Mesenchymal stem cell (in vitro differentiated cells and primary cell): ENCODE data around the gene PLEKHA8.

ENCODE experiments used
- DNase-seq: peaks from one replicate; pipeline ENCODE4 v3.0.0-alpha.2; 2013
- H2AFZ ChIP-seq: one replicate; pipeline ENCODE4 v1.6.1; 2013; ENCODE audit warnings: low read depth, mild to moderate bottlenecking, control low read depth, inconsistent platforms, low read length, moderate library complexity
- H2AK5ac ChIP-seq: 2 replicates; pipeline ENCODE4 v1.6.1; 2013; ENCODE audit warnings: low read length, moderate library complexity, mild to moderate bottlenecking, inconsistent platforms; ENCODE audit not compliant: severe bottlenecking
- H2BK120ac ChIP-seq: one replicate; pipeline ENCODE4 v1.6.1; 2013; ENCODE audit warnings: low read depth, mild to moderate bottlenecking, inconsistent platforms, low read length, moderate library complexity
- H2BK12ac ChIP-seq, 2 experiments: one replicate each; pipeline ENCODE4 v1.6.1; 2013; ENCODE audit warnings: inconsistent platforms in 2 of 2, low read length in 2 of 2, mild to moderate bottlenecking in 2 of 2, moderate library complexity in 2 of 2, control low read depth in 1 of 2
- H2BK15ac ChIP-seq: one replicate; pipeline ENCODE4 v1.6.1; 2013; ENCODE audit warnings: mild to moderate bottlenecking, low read depth, inconsistent platforms; ENCODE audit not compliant: poor library complexity, severe bottlenecking
- H2BK5ac ChIP-seq: 2 replicates; pipeline ENCODE4 v1.6.1; 2013; ENCODE audit warnings: low read depth, mild to moderate bottlenecking, low read length, control low read depth, inconsistent platforms; ENCODE audit not compliant: poor library complexity, severe bottlenecking
- H3K14ac ChIP-seq, 2 experiments: one replicate each; pipeline ENCODE4 v1.6.1; 2013; ENCODE audit warnings: inconsistent platforms in 2 of 2, low read length in 2 of 2, control low read depth in 1 of 2, mild to moderate bottlenecking in 1 of 2, moderate library complexity in 1 of 2
- H3K18ac ChIP-seq, 2 experiments: one replicate each; pipeline ENCODE4 v1.6.1; 2013; ENCODE audit warnings: inconsistent platforms in 2 of 2, low read length in 2 of 2, control low read depth in 1 of 2, low read depth in 1 of 2, mild to moderate bottlenecking in 1 of 2
- H3K23ac ChIP-seq, 2 experiments: one replicate each; pipeline ENCODE4 v1.6.1; 2013; ENCODE audit warnings: inconsistent platforms in 2 of 2, low read length in 2 of 2, mild to moderate bottlenecking in 2 of 2, moderate library complexity in 2 of 2, control low read depth in 1 of 2
- H3K27ac ChIP-seq: 2 replicates; pipeline ENCODE4 v1.5.1; 2013; ENCODE audit warnings: mild to moderate bottlenecking, moderate library complexity, low read length, control low read depth, inconsistent platforms; ENCODE audit not compliant: poor library complexity, severe bottlenecking
- H3K27me3 ChIP-seq, 2 experiments: 2 replicates each; pipeline versions ENCODE4 v1.6.1 to v1.7.0; 2013; ENCODE audit warnings: low read length in 2 of 2, mild to moderate bottlenecking in 2 of 2, moderate library complexity in 2 of 2, control low read depth in 1 of 2, inconsistent platforms in 1 of 2; ENCODE audit not compliant: control insufficient read depth in 1 of 2, insufficient read depth in 1 of 2
- H3K36me3 ChIP-seq, 2 experiments: 2 replicates each; pipeline versions ENCODE4 v1.6.1 to v1.7.0; 2013; ENCODE audit warnings: low read length in 2 of 2, control low read depth in 1 of 2, inconsistent platforms in 1 of 2, low read depth in 1 of 2, mild to moderate bottlenecking in 1 of 2; ENCODE audit not compliant: insufficient read depth in 2 of 2, control insufficient read depth in 1 of 2
- H3K4ac ChIP-seq, 2 experiments: one replicate each; pipeline ENCODE4 v1.6.1; 2013; ENCODE audit warnings: inconsistent platforms in 2 of 2, low read length in 2 of 2, mild to moderate bottlenecking in 2 of 2, moderate library complexity in 2 of 2, control low read depth in 1 of 2, low read depth in 1 of 2
- H3K4me1 ChIP-seq: 2 replicates; pipeline ENCODE4 v1.6.1; 2013; ENCODE audit warnings: low read depth, low read length, control low read depth; ENCODE audit not compliant: control insufficient read depth, insufficient read depth
- H3K4me2 ChIP-seq: 2 replicates; pipeline ENCODE4 v1.6.1; 2013; ENCODE audit warnings: low read length, mild to moderate bottlenecking, inconsistent platforms; ENCODE audit not compliant: poor library complexity, severe bottlenecking
- H3K4me3 ChIP-seq, 2 experiments: 2 replicates each; pipeline versions ENCODE4 v1.5.1 to v1.7.0; 2013; ENCODE audit warnings: low read length in 2 of 2, mild to moderate bottlenecking in 2 of 2, control low read depth in 1 of 2, low read depth in 1 of 2; ENCODE audit not compliant: insufficient read depth in 1 of 2
- H3K79me1 ChIP-seq: replicated peaks from 2 replicates; pipeline ENCODE4 v1.6.1; 2013; ENCODE audit warnings: mild to moderate bottlenecking, control low read depth, low read length, inconsistent platforms; ENCODE audit not compliant: poor library complexity, severe bottlenecking
- H3K9ac ChIP-seq: 2 replicates; pipeline ENCODE4 v1.7.0; 2013; ENCODE audit warnings: mild to moderate bottlenecking, low read length, moderate library complexity
- H3K9me3 ChIP-seq: 2 replicates; pipeline ENCODE4 v1.7.0; 2013; ENCODE audit warnings: mild to moderate bottlenecking, low read length; ENCODE audit not compliant: control insufficient read depth
- H4K8ac ChIP-seq: one replicate; pipeline ENCODE4 v1.6.1; 2013; ENCODE audit warnings: inconsistent platforms, mild to moderate bottlenecking, low read length, moderate library complexity
- H4K91ac ChIP-seq: one replicate; pipeline ENCODE4 v1.6.1; 2013; ENCODE audit warnings: mild to moderate bottlenecking, low read length, inconsistent platforms
- WGBS: methylation state at CpG from one replicate; pipeline ENCODE4 v1.1.7; 2013; ENCODE audit warnings: mixed read lengths; 5-methylcytosine and 5-hydroxymethylcytosine counted together

The PLEKHA8 gene

GRCh38 chr7:30159163-30159562, 131.0 kb downstream of the PLEKHA8 start:
- H2AFZ ChIP-seq: no peak overlapping the region
- no peak overlapping the region for H2AK5ac ChIP-seq
- H2BK120ac ChIP-seq: no peak overlapping the region
- no peak overlapping the region for H2BK12ac ChIP-seq
- H3K79me1 ChIP-seq: peaks cover 1% of the 10 kb centered on the region
- H2BK15ac ChIP-seq: no peak overlapping the region
- no peak overlapping the region for H3K27ac ChIP-seq
- no peak overlapping the region for H3K9ac ChIP-seq
- no peak overlapping the region for H3K18ac ChIP-seq
- H3K4me3 ChIP-seq: no peak overlapping the region
- no peak overlapping the region for H3K4ac ChIP-seq
- DNase-seq: no peak
- no peak overlapping the region for H4K8ac ChIP-seq
- H3K4me1 ChIP-seq: peaks cover 13% of the 10 kb centered on the region
- no peak overlapping the region for H3K23ac ChIP-seq
- peaks cover 3 to 34% of the 10 kb centered on the region in 2 experiments for H3K36me3 ChIP-seq
- H2BK5ac ChIP-seq: no peak overlapping the region
- H3K9me3 ChIP-seq: no peaks in the 10 kb centered on the region
- H3K27me3 ChIP-seq: no peaks in the 10 kb centered on the region
- no peak overlapping the region for H4K91ac ChIP-seq
- 93% methylated on average over 3 of the region's 4 CpGs for WGBS
- H3K14ac ChIP-seq: no peak overlapping the region
- no peak overlapping the region for H3K4me2 ChIP-seq

DNA sequence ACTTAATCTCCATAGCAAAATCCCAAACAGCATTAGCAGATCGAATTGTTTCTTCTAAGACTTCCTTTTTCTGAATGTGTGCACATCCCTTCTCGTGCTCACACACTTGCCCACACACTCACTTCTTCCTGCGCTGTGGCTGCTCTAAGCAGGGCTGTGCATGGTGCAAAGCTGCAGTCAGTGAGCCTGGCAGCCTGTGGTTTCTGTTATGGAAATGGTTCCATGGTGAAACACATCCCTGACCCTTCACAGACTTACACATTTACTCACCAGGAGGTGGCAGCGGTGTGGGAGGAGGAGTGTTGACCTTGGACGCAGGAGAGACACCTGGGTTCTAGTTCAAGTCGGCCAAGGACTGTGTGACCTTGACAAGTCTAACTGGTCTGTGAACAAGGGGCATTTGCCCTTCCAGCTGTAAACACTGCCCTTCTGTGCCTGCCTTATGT, 131.5 kb downstream of the PLEKHA8 start:
- Histone ChIP-seq H3K18ac (no peak overlapping the region), H3K27me3 (no peaks in the 10 kb centered on the region), H2BK120ac (no peak overlapping the region), H3K79me1 (peaks cover 1% of the 10 kb centered on the region), H2AFZ (no peak overlapping the region), H3K36me3 (peaks cover 3 to 29% of the 10 kb centered on the region in 2 experiments), H2AK5ac (no peak overlapping the region), H3K9ac (no peak overlapping the region), H4K8ac (no peak overlapping the region), H2BK15ac (no peak overlapping the region), H3K4me1 (peaks cover 13% of the 10 kb centered on the region), H4K91ac (no peak overlapping the region), H3K9me3 (no peaks in the 10 kb centered on the region), H3K4ac (no peak overlapping the region), H3K27ac (no peak overlapping the region), H2BK5ac (no peak overlapping the region), H2BK12ac (no peak overlapping the region), H3K4me2 (no peak overlapping the region), H3K14ac (no peak overlapping the region), H3K4me3 (no peak overlapping the region), H3K23ac (no peak overlapping the region)
- DNase-seq: peak; percentile 45
- 78% methylated on average over 5 of the region's 6 CpGs for WGBS

GRCh38 chr7:30160329-30160728, 132.1 kb downstream of the PLEKHA8 start:
- Histone ChIP-seq H3K14ac (no peak overlapping the region), H3K9me3 (no peaks in the 10 kb centered on the region), H4K91ac (no peak overlapping the region), H2AK5ac (no peak overlapping the region), H3K4me1 (peaks cover 13% of the 10 kb centered on the region), H3K4me3 (no peak overlapping the region), H3K23ac (no peak overlapping the region), H2BK5ac (no peak overlapping the region), H3K27ac (no peak overlapping the region), H2BK15ac (no peak overlapping the region), H3K36me3 (peaks cover 3 to 24% of the 10 kb centered on the region in 2 experiments), H3K79me1 (peaks cover 1% of the 10 kb centered on the region), H3K27me3 (no peaks in the 10 kb centered on the region), H2BK120ac (no peak overlapping the region), H3K4me2 (no peak overlapping the region), H3K9ac (no peak overlapping the region), H3K4ac (no peak overlapping the region), H3K18ac (no peak overlapping the region), H2AFZ (no peak overlapping the region), H4K8ac (no peak overlapping the region), H2BK12ac (no peak overlapping the region)
- no peak for DNase-seq
- 89% methylated on average over 2 of the region's 2 CpGs for WGBS

GRCh38 chr7:30162133-30162532, 133.9 kb downstream of the PLEKHA8 start:
- WGBS: 86% methylated on average over 2 of the region's 3 CpGs
- H3K18ac ChIP-seq: no peak overlapping the region
- peaks cover 1% of the 10 kb centered on the region for H3K79me1 ChIP-seq
- no peak overlapping the region for H2AK5ac ChIP-seq
- no peak overlapping the region for H2BK120ac ChIP-seq
- no peak overlapping the region for H2BK12ac ChIP-seq
- H3K9ac ChIP-seq: peak overlapping the region; percentile 61
- no peak overlapping the region for H2AFZ ChIP-seq
- no peak overlapping the region for H4K91ac ChIP-seq
- H4K8ac ChIP-seq: no peak overlapping the region
- H3K23ac ChIP-seq: no peak overlapping the region
- H3K4ac ChIP-seq: no peak overlapping the region
- H3K36me3 ChIP-seq: peaks cover 3 to 18% of the 10 kb centered on the region in 2 experiments
- H3K4me3 ChIP-seq: no peak overlapping the region
- peaks cover 13% of the 10 kb centered on the region for H3K4me1 ChIP-seq
- no peaks in the 10 kb centered on the region for H3K9me3 ChIP-seq
- H3K27me3 ChIP-seq: no peaks in the 10 kb centered on the region
- no peak overlapping the region for H2BK5ac ChIP-seq
- H3K27ac ChIP-seq: no peak overlapping the region
- H3K14ac ChIP-seq: no peak overlapping the region
- H3K4me2 ChIP-seq: no peak overlapping the region
- H2BK15ac ChIP-seq: no peak overlapping the region
- DNase-seq: no peak
